ENCODE results near the gene CD46.
"Not testable (repeated sequence)": the region's sequence is repeated elsewhere in the genome, so short reads cannot be mapped to it uniquely, and the experiment has no call there.

CD46 gene

GRCh38 chr1:207751463-207751789 lies 428 bp upstream of the CD46 start:
- not testable (repeated sequence) for DNase-seq (ENCODE audit: low spot score)

GRCh38 chr1:207752456-207752998 lies 673 bp downstream of the CD46 start:
- DNase-seq (ENCODE audit: low spot score) = no peak

- DNase-seq (ENCODE audit: low spot score) = no peak
Measured at GRCh38 chr1:207753611-207754010, 1.8 kb downstream of the CD46 start.

- DNase-seq (ENCODE audit: low spot score) = no peak
Measured at GRCh38 chr1:207754011-207754410, 2.2 kb downstream of the CD46 start.

GRCh38 chr1:207754974-207755700 lies 3.3 kb downstream of the CD46 start:
- DNase-seq (ENCODE audit: low spot score) = no peak

GRCh38 chr1:207755846-207756693 lies 4.2 kb downstream of the CD46 start:
- no peak for DNase-seq (ENCODE audit: low spot score)

GRCh38 chr1:207762622-207763021 lies 10.8 kb downstream of the CD46 start:
- no peak for DNase-seq (ENCODE audit: low spot score)

GRCh38 chr1:207763091-207763490 lies 11.2 kb downstream of the CD46 start:
- no peak for DNase-seq (ENCODE audit: low spot score)

GRCh38 chr1:207763972-207764371 lies 12.1 kb downstream of the CD46 start:
- no peak for DNase-seq (ENCODE audit: low spot score)

GRCh38 chr1:207766569-207766968 lies 14.7 kb downstream of the CD46 start:
- no peak for DNase-seq (ENCODE audit: low spot score)

GRCh38 chr1:207770514-207770913 lies 18.7 kb downstream of the CD46 start:
- DNase-seq (ENCODE audit: low spot score) = not testable (repeated sequence)

- not testable (repeated sequence) for DNase-seq (ENCODE audit: low spot score)
Measured at GRCh38 chr1:207776045-207776444, 24.2 kb downstream of the CD46 start.

- DNase-seq (ENCODE audit: low spot score) = not testable (repeated sequence)
Measured at GRCh38 chr1:207777412-207777811, 25.6 kb downstream of the CD46 start.

- DNase-seq (ENCODE audit: low spot score) = no peak
Measured at GRCh38 chr1:207779008-207779407, 27.2 kb downstream of the CD46 start.

- DNase-seq (ENCODE audit: low spot score) = no peak
Measured at GRCh38 chr1:207781312-207781711, 29.5 kb downstream of the CD46 start.

- DNase-seq (ENCODE audit: low spot score) = no peak
Measured at GRCh38 chr1:207787776-207788175, 35.9 kb downstream of the CD46 start.

GRCh38 chr1:207789386-207789785 lies 37.5 kb downstream of the CD46 start:
- DNase-seq (ENCODE audit: low spot score) = no peak

- no peak for DNase-seq (ENCODE audit: low spot score)
Measured at GRCh38 chr1:207789792-207790787, 38.2 kb downstream of the CD46 start.

GRCh38 chr1:207791290-207791689 lies 39.4 kb downstream of the CD46 start:
- DNase-seq (ENCODE audit: low spot score) = no peak

GRCh38 chr1:207793327-207793726 lies 41.5 kb downstream of the CD46 start:
- no peak for DNase-seq (ENCODE audit: low spot score)

GRCh38 chr1:207794861-207795260 lies 43.0 kb downstream of the CD46 start:
- DNase-seq (ENCODE audit: low spot score) = no peak
